HEK293 (cell line): ENCODE results near the gene USP37.

Experiments
- CTCF ChIP-seq: fragments of 450-650 bp; formaldehyde crosslinking; IDR thresholded peaks from 2 replicates; pipeline ENCODE4 v1.5.1; 2016; ENCODE audit warnings: missing biosample characterization, missing genetic modification characterization
- MZF1 ChIP-seq: fragments of 450-650 bp; formaldehyde crosslinking; IDR thresholded peaks from 2 replicates; pipeline ENCODE4 v1.5.1; 2017; ENCODE audit warnings: missing biosample characterization, missing genetic modification characterization, borderline replicate concordance
- ZBTB49 ChIP-seq: fragments of 450-650 bp; formaldehyde crosslinking; IDR thresholded peaks from 2 replicates; pipeline ENCODE4 v1.5.1; 2016; ENCODE audit warnings: missing biosample characterization, missing genetic modification characterization, low read depth
- ZNF274 ChIP-seq, 2 experiments: fragments of 200-500 bp in 1 of 2; fragments of 450-650 bp in 1 of 2; sonication (Bioruptor generic) in 1 of 2; formaldehyde crosslinking in 1 of 2; IDR thresholded peaks; 2 replicates each; pipeline versions ENCODE4 v1.5.1 to v1.6.1; 2014 to 2016; ENCODE audit warnings: borderline replicate concordance in 1 of 2, inconsistent platforms in 1 of 2, low read length in 1 of 2, missing biosample characterization in 1 of 2, missing genetic modification characterization in 1 of 2

DNA sequence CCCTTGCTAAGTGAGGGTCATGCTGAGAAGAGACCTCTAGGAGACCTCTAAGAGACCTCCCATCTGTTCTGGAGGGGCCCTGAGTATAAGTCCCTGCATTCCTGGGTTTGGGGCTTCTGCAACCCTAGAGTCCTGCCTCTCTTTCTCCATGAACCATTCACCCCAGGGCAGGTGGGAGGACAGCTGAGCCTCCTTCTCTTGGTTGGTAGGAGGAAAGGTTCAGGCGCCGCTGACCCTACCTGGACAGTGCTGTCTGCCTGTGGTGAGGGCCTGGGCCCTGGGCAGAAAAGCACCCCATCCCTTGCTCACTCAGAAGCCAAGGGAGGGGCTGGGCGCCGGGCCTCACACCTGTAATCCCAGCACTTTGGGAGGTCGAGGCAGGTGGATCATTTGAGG lies 149.8 kb downstream of the USP37 start:
- TF ChIP-seq CTCF (tag by site-specific recombination) (no peak), ZNF274 (IDR thresholded peaks at IDR 0.05; ENCODE audit: low read length) (no peak), ZNF274 (tag by site-specific recombination; IDR thresholded peaks at IDR 0.05; ENCODE audit: borderline replicate concordance) (no peak), ZBTB49 (tag by site-specific recombination) (no peak), MZF1 (tag by site-specific recombination) (no peak)
